DND-41 (cell line): ENCODE results near the gene LTBP2.

Experiments
- ATAC-seq: fragments of 200-7000 bp; cut with Tn5 transposase; 3 replicates; pipeline ENCODE4 v1.9.1; 2021; ENCODE audit warnings: low read depth; ENCODE audit not compliant: insufficient read depth
- DNase-seq: peaks from one replicate; pipeline ENCODE4 v3.0.0-alpha.2; 2020
- H2AFZ ChIP-seq: 2 replicates; pipeline ENCODE4 v1.6.0; 2012; ENCODE audit warnings: low read depth, low read length
- H3K27ac ChIP-seq: 2 replicates; pipeline ENCODE4 v1.5.1; 2012; ENCODE audit warnings: low read length, inconsistent platforms
- H3K27me3 ChIP-seq: fragments of 200-600 bp; sonication (generic); 2 replicates; pipeline ENCODE4 v1.6.0; 2012; ENCODE audit warnings: low read length, mild to moderate bottlenecking, inconsistent platforms; ENCODE audit not compliant: insufficient read depth, poor library complexity
- H3K36me3 ChIP-seq: 2 replicates; pipeline ENCODE4 v1.5.1; 2012; ENCODE audit warnings: low read length, inconsistent platforms; ENCODE audit not compliant: insufficient read depth
- H3K4me1 ChIP-seq: 2 replicates; pipeline ENCODE4 v1.5.1; 2012; ENCODE audit warnings: mild to moderate bottlenecking, low read length; ENCODE audit not compliant: insufficient read depth
- H3K4me2 ChIP-seq: 2 replicates; pipeline ENCODE4 v1.6.0; 2012; ENCODE audit warnings: mild to moderate bottlenecking, moderate library complexity, low read length, inconsistent platforms; ENCODE audit not compliant: insufficient read depth
- H3K4me3 ChIP-seq, 2 experiments: fragments of 200-600 bp in 1 of 2; shearing (Covaris generic) in 1 of 2; 2 replicates each; pipeline ENCODE4 v1.5.1; 2012 to 2016; ENCODE audit warnings: inconsistent platforms in 2 of 2, low read length in 2 of 2, mild to moderate bottlenecking in 2 of 2, low read depth in 1 of 2, moderate library complexity in 1 of 2
- H3K79me2 ChIP-seq: 2 replicates; pipeline ENCODE4 v1.6.0; 2012; ENCODE audit warnings: low read length, inconsistent platforms; ENCODE audit not compliant: insufficient read depth
- H3K9ac ChIP-seq: 2 replicates; pipeline ENCODE4 v1.6.0; 2012; ENCODE audit warnings: low read depth, mild to moderate bottlenecking, inconsistent platforms, low read length, moderate library complexity
- H3K9me3 ChIP-seq: 2 replicates; pipeline ENCODE4 v1.5.1; 2012; ENCODE audit warnings: low read length, moderate library complexity, mild to moderate bottlenecking, inconsistent platforms; ENCODE audit not compliant: insufficient read depth, severe bottlenecking
- H4K20me1 ChIP-seq: 2 replicates; pipeline ENCODE4 v1.6.0; 2012; ENCODE audit warnings: low read length; ENCODE audit not compliant: insufficient read depth
- CTCF ChIP-seq: IDR thresholded peaks from 2 replicates; pipeline ENCODE4 v1.5.1; 2012; ENCODE audit warnings: borderline replicate concordance, low read length, moderate library complexity, mild to moderate bottlenecking; ENCODE audit not compliant: poor library complexity, severe bottlenecking; ENCODE audit errors: extremely low read depth
- EZH2 ChIP-seq: IDR thresholded peaks from 3 replicates; pipeline ENCODE4 v1.6.1; 2012; ENCODE audit warnings: borderline replicate concordance, low read depth, mild to moderate bottlenecking, moderate library complexity, low read length, inconsistent platforms; ENCODE audit not compliant: severe bottlenecking

The LTBP2 gene

GRCh38 chr14:74575936-74576335, 36.1 kb downstream of the LTBP2 start:
- H3K4me1 ChIP-seq, result no peaks in the 10 kb centered on the region
- H4K20me1 ChIP-seq, result no peaks in the 10 kb centered on the region

GRCh38 chr14:74575507-74575906, 36.5 kb downstream of the LTBP2 start:
- H3K9ac ChIP-seq, result no peak overlapping the region
- H2AFZ ChIP-seq, result no peak overlapping the region
- no peak for DNase-seq
- H3K4me3 ChIP-seq, result no peak overlapping the region
- peaks cover 27% of the 10 kb centered on the region for H3K27me3 ChIP-seq
- H3K79me2 ChIP-seq, result no peaks in the 10 kb centered on the region
- no peaks in the 10 kb centered on the region for H3K36me3 ChIP-seq
- no peaks in the 10 kb centered on the region for H3K4me1 ChIP-seq
- no peak for TF ChIP-seq EZH2
- TF ChIP-seq CTCF, result no peak
- no peaks in the 10 kb centered on the region for H4K20me1 ChIP-seq
- H3K27ac ChIP-seq, result no peak overlapping the region
- no peak for ATAC-seq
- no peak overlapping the region for H3K4me2 ChIP-seq
- H3K9me3 ChIP-seq, result no peaks in the 10 kb centered on the region

More at GRCh38 chr14:74575936-74576335, 36.1 kb downstream of the LTBP2 start:
- no peaks in the 10 kb centered on the region for H3K9me3 ChIP-seq
- H3K4me3 ChIP-seq, result no peak overlapping the region
- no peak for ATAC-seq
- H3K4me2 ChIP-seq, result no peak overlapping the region
- H3K27ac ChIP-seq, result no peak overlapping the region
- no peak overlapping the region for H2AFZ ChIP-seq
- no peak for DNase-seq
- peaks cover 27% of the 10 kb centered on the region for H3K27me3 ChIP-seq
- H3K36me3 ChIP-seq, result no peaks in the 10 kb centered on the region
- H3K9ac ChIP-seq, result no peak overlapping the region
- TF ChIP-seq CTCF, result no peak
- no peak for TF ChIP-seq EZH2
- H3K79me2 ChIP-seq, result no peaks in the 10 kb centered on the region

GRCh38 chr14:74574706-74575105, 37.3 kb downstream of the LTBP2 start:
- Histone ChIP-seq H4K20me1 (no peaks in the 10 kb centered on the region), H3K4me1 (no peaks in the 10 kb centered on the region), H3K4me2 (no peak overlapping the region), H3K27ac (no peak overlapping the region), H3K36me3 (no peaks in the 10 kb centered on the region), H3K9me3 (no peaks in the 10 kb centered on the region), H3K79me2 (no peaks in the 10 kb centered on the region), H3K9ac (no peak overlapping the region), H3K27me3 (peaks cover 30% of the 10 kb centered on the region), H2AFZ (no peak overlapping the region), H3K4me3 (no peak overlapping the region)
- TF ChIP-seq EZH2 (no peak), CTCF (no peak)
- DNase-seq (no peak), ATAC-seq (no peak)

GRCh38 chr14:74574090-74574433, 38.0 kb downstream of the LTBP2 start:
- Histone ChIP-seq H3K36me3 (no peaks in the 10 kb centered on the region), H3K9ac (no peak overlapping the region), H3K27ac (no peak overlapping the region), H3K27me3 (peaks cover 28% of the 10 kb centered on the region), H4K20me1 (no peaks in the 10 kb centered on the region), H3K9me3 (no peaks in the 10 kb centered on the region), H3K79me2 (no peaks in the 10 kb centered on the region), H3K4me2 (no peak overlapping the region), H3K4me3 (no peak overlapping the region), H3K4me1 (no peaks in the 10 kb centered on the region), H2AFZ (no peak overlapping the region)
- DNase-seq (no peak), ATAC-seq (peak; percentile 42; the same call in 1 of the 3 replicates)
- TF ChIP-seq CTCF (no peak), EZH2 (no peak)
